Naive B cell (primary cell): ENCODE measurements around the gene IL34. TPM values are rescaled to one million over a fixed set of nuclear protein-coding genes. Genes with fewer than 3 reads are reported as not detected.
A peak's percentile ranks its signal among the peaks of the same experiment; 100 is the strongest.
"Not testable (repeated sequence)": the region's sequence is repeated elsewhere in the genome, so short reads cannot be mapped to it uniquely, and the experiment has no call there.

Experiments
- ATAC-seq, 2 donors: fragments of 150-1000 bp; cut with Tn5 transposase; 2 replicates each; pipeline ENCODE4 v1.10.0; 2021; ENCODE audit warnings: low read depth in 2 of 2, mild to moderate bottlenecking in 2 of 2, moderate library complexity in 2 of 2
- DNase-seq: peaks from one replicate; pipeline ENCODE4 v3.0.0; 2022
- H3K27ac Mint-ChIP-seq, 6 donors: one replicate each; pipeline ENCODE4 v1.8.0; 2020 to 2022; ENCODE audit warnings: mild to moderate bottlenecking in 6 of 6, mixed read lengths in 6 of 6, moderate library complexity in 5 of 6, inconsistent platforms in 2 of 6
- H3K27me3 Mint-ChIP-seq, 3 donors: one replicate each; pipeline ENCODE4 v1.8.0; 2021 to 2022; ENCODE audit warnings: mixed read lengths in 3 of 3, mild to moderate bottlenecking in 1 of 3
- H3K36me3 Mint-ChIP-seq, 2 donors: one replicate each; pipeline ENCODE4 v1.8.0; 2020 to 2022; ENCODE audit warnings: mixed read lengths in 2 of 2, inconsistent platforms in 1 of 2, mild to moderate bottlenecking in 1 of 2
- H3K4me1 Mint-ChIP-seq, 3 donors: one replicate each; pipeline ENCODE4 v1.8.0; 2020 to 2022; ENCODE audit warnings: mixed read lengths in 3 of 3, inconsistent platforms in 1 of 3, mild to moderate bottlenecking in 1 of 3, moderate library complexity in 1 of 3
- H3K4me3 Mint-ChIP-seq, 8 donors: one replicate each; pipeline ENCODE4 v1.8.0; 2020 to 2022; ENCODE audit warnings: mild to moderate bottlenecking in 8 of 8, mixed read lengths in 8 of 8, moderate library complexity in 8 of 8, inconsistent platforms in 2 of 8
- H3K9me3 Mint-ChIP-seq, 7 donors: one replicate each; pipeline ENCODE4 v1.8.0; 2020 to 2022; ENCODE audit warnings: mixed read lengths in 7 of 7, mild to moderate bottlenecking in 5 of 7, inconsistent platforms in 2 of 7, moderate library complexity in 1 of 7
- polyA plus RNA-seq, 6 donors: library from polyadenylated mRNA; unstranded; fragments of 300-500 nt; fragmentation: Illumina TruSeq; gene quantifications; one replicate each; pipeline ENCODE4 v1.2.3, GENCODE V29; 2021; ENCODE audit warnings: low read depth in 6 of 6

IL34 gene
- polyA plus RNA-seq, 6 donors from 2014 or later, result not detected

DNA sequence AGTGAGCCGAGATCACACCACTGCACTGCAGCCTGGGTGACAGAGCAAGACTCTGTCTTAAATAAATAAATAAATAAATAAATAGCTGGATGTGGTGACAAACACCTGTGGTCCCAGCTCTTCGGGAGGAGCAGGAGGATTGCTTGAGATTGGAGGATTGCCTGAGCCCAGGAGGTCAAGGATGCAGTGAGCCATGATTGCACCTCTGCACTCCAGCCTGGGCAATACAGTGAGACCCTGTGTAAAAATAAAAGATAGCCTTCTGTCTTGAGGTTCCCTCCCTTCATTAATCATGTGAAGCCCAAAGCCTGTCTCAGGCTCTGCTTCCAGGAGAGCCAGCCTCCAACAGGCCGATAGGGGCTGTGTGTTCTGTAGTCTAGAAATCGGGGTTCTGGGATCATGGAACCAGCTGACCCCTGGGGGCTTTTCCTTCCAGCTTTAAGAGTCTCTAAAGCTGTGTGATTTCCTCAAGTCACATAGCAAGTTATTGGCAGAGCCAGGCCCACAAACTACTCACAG lies 34.5 kb upstream of the IL34 start:
- Mint-ChIP-seq H3K36me3 (no peaks in the 10 kb centered on the region), H3K27me3 (peaks cover 0 to 12% (median 5%) of the 10 kb centered on the region in 3 donors), H3K4me1 (no peaks in the 10 kb centered on the region), H3K9me3 (no peaks in the 10 kb centered on the region), H3K4me3 (no peak overlapping the region), H3K27ac (no peak overlapping the region)
- DNase-seq (no peak), ATAC-seq (no peak)

DNA sequence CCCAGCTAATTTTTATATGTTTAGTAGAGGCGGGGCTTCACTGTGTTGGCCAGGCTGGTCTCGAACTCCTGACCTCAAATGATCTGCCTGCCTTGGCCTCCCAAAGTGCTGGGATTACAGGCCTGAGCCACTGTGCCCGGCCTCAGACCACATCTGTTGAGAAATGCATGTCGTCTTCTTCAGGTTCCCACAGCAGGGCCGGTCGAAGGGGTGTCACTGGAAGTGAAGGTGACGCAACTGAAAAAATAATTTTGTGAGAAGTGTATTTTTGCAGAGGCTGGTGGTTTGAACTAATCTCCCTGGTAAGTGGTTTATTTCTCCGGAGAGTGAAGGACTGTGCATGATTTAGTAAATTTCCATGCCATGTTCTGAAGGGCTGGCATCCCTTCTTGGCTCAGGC lies 33.4 kb upstream of the IL34 start:
- DNase-seq, result no peak
- Mint-ChIP-seq H3K27me3 (peaks cover 0 to 12% (median 0%) of the 10 kb centered on the region in 3 donors), H3K9me3 (no peaks in the 10 kb centered on the region), H3K4me1 (no peaks in the 10 kb centered on the region), H3K36me3 (no peaks in the 10 kb centered on the region), H3K4me3 (no peak overlapping the region), H3K27ac (no peak overlapping the region)
- ATAC-seq, result no peak

- ATAC-seq (no peak), DNase-seq (no peak)
- no peak overlapping the region for H3K27ac Mint-ChIP-seq
- no peaks in the 10 kb centered on the region for H3K9me3 Mint-ChIP-seq
- no peaks in the 10 kb centered on the region for H3K36me3 Mint-ChIP-seq
- peaks cover 0 to 12% (median 4%) of the 10 kb centered on the region in 3 donors for H3K27me3 Mint-ChIP-seq
- H3K4me3 Mint-ChIP-seq, result no peak overlapping the region
- H3K4me1 Mint-ChIP-seq, result no peaks in the 10 kb centered on the region
These were observed 32.0 kb upstream of the IL34 start for GRCh38 chr16:70614208-70614951.

- no peaks in the 10 kb centered on the region for H3K9me3 Mint-ChIP-seq
- no peak overlapping the region for H3K4me3 Mint-ChIP-seq
- H3K27ac Mint-ChIP-seq, result no peak overlapping the region
- DNase-seq (no peak), ATAC-seq (no peak)
- peaks cover 0 to 15% (median 3%) of the 10 kb centered on the region in 3 donors for H3K27me3 Mint-ChIP-seq
- H3K4me1 Mint-ChIP-seq, result no peaks in the 10 kb centered on the region
- no peaks in the 10 kb centered on the region for H3K36me3 Mint-ChIP-seq
These were observed 30.4 kb upstream of the IL34 start for GRCh38 chr16:70615945-70616344.

GRCh38 chr16:70621864-70622263 lies 24.5 kb upstream of the IL34 start:
- H3K9me3 Mint-ChIP-seq, H3K4me1 Mint-ChIP-seq, ATAC-seq, DNase-seq, H3K27ac Mint-ChIP-seq, H3K36me3 Mint-ChIP-seq, H3K4me3 Mint-ChIP-seq: not testable (repeated sequence)
- H3K27me3 Mint-ChIP-seq, result peaks cover 4 to 31% (median 14%) of the 10 kb centered on the region in 3 donors

- H3K4me1 Mint-ChIP-seq, result no peaks in the 10 kb centered on the region
- DNase-seq (no peak), ATAC-seq (no peak)
- peak overlapping the region in 1 of 6 donors; percentile 17 for H3K27ac Mint-ChIP-seq
- no peak overlapping the region for H3K4me3 Mint-ChIP-seq
- H3K9me3 Mint-ChIP-seq, result peaks cover 0 to 9% (median 7%) of the 10 kb centered on the region in 7 donors
- H3K27me3 Mint-ChIP-seq, result peaks cover 9 to 22% (median 14%) of the 10 kb centered on the region in 3 donors
- H3K36me3 Mint-ChIP-seq, result no peaks in the 10 kb centered on the region
These were observed 18.7 kb upstream of the IL34 start for GRCh38 chr16:70627696-70628095.

DNA sequence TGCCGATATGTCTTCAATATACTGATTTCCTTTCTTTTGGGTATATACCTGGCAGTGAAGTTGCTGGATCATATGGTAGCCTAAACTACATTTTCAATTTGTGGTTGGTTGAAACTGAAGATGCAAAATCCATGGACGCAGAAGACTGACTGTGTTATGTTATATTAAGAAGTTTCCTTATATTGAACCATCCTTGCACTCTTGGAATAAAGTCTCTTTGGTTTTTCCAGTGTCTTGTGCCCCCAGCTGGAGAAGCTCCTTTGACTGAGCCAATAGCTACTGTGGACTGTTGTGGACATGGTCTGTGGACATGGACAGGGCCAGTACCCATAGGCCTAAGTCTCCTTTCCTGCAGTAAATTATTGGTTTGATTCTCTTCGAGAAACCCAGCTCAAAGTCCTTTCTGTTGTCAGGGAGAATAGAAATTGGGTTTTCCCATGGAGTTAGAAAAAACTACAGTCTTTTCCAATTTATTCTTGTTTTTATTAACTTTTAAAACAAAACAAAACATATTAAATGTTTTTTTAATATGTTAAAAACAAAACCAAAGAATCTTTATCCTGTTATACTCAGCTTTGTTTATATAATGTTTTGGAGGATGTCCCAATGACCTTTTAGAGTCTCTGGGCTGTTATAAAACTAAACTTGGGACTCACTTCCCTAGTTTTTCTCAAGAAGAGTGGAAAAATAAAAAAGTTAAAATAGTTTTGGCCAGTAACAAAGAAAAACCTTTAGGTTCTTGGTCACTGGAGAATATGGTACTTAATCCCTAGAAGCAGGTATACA lies 15.2 kb upstream of the IL34 start:
- Mint-ChIP-seq H3K4me1 (no peaks in the 10 kb centered on the region), H3K27me3 (peaks cover 0 to 10% (median 6%) of the 10 kb centered on the region in 3 donors), H3K9me3 (peaks cover 0 to 9% (median 7%) of the 10 kb centered on the region in 7 donors), H3K36me3 (no peaks in the 10 kb centered on the region), H3K27ac (no peak overlapping the region), H3K4me3 (no peak overlapping the region)
- no peak for DNase-seq
- no peak for ATAC-seq

GRCh38 chr16:70632273-70632672 lies 14.1 kb upstream of the IL34 start:
- Mint-ChIP-seq H3K36me3 (no peaks in the 10 kb centered on the region), H3K4me3 (no peak overlapping the region), H3K27ac (no peak overlapping the region), H3K9me3 (peaks cover 0 to 9% (median 7%) of the 10 kb centered on the region in 7 donors), H3K27me3 (peaks cover 0 to 10% (median 6%) of the 10 kb centered on the region in 3 donors), H3K4me1 (no peaks in the 10 kb centered on the region)
- DNase-seq (no peak), ATAC-seq (no peak)

DNA sequence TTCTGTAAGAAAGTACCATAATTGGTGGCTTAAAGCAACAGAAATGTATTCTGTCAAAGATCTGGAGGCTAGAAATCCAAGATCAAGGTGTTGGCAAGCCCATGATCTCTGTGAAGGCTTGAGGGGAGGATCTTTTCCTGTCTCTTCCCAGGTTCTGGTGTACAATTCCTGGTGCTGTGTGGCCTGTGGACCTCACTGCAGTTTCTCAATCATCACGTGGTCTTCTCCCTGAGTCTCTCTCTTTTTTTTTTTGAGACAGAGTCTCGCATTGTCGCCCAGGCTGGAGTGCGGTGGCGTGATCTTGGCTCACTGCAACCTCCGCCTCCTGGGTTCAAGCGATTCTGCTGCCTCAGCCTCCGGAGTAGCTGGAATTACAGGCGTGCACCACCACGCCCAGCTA lies 12.7 kb upstream of the IL34 start:
- H3K36me3 Mint-ChIP-seq, H3K9me3 Mint-ChIP-seq, ATAC-seq, H3K4me3 Mint-ChIP-seq, H3K4me1 Mint-ChIP-seq, DNase-seq, H3K27ac Mint-ChIP-seq: not testable (repeated sequence)
- peaks cover 0 to 10% (median 9%) of the 10 kb centered on the region in 3 donors for H3K27me3 Mint-ChIP-seq

- Mint-ChIP-seq H3K36me3 (no peaks in the 10 kb centered on the region), H3K27me3 (peaks cover 0 to 10% (median 9%) of the 10 kb centered on the region in 3 donors), H3K9me3 (peaks cover 0 to 9% (median 7%) of the 10 kb centered on the region in 7 donors), H3K4me3 (no peak overlapping the region), H3K4me1 (no peaks in the 10 kb centered on the region), H3K27ac (no peak overlapping the region)
- ATAC-seq (no peak), DNase-seq (no peak)
These were observed 11.5 kb upstream of the IL34 start for GRCh38 chr16:70634861-70635260.

GRCh38 chr16:70635336-70636016 lies 10.9 kb upstream of the IL34 start:
- Mint-ChIP-seq H3K4me3 (no peak overlapping the region), H3K4me1 (no peaks in the 10 kb centered on the region), H3K27me3 (peaks cover 0 to 9% (median 6%) of the 10 kb centered on the region in 3 donors), H3K27ac (no peak overlapping the region), H3K9me3 (peaks cover 0 to 8% (median 7%) of the 10 kb centered on the region in 7 donors), H3K36me3 (no peaks in the 10 kb centered on the region)
- ATAC-seq (no peak), DNase-seq (no peak)

- DNase-seq (no peak), ATAC-seq (no peak)
- no peaks in the 10 kb centered on the region for H3K4me1 Mint-ChIP-seq
- no peak overlapping the region for H3K4me3 Mint-ChIP-seq
- H3K27me3 Mint-ChIP-seq, result peaks cover 3 to 23% (median 12%) of the 10 kb centered on the region in 3 donors
- no peaks in the 10 kb centered on the region for H3K36me3 Mint-ChIP-seq
- peak overlapping the region in 1 of 6 donors; percentile 15 for H3K27ac Mint-ChIP-seq
- no peaks in the 10 kb centered on the region for H3K9me3 Mint-ChIP-seq
These were observed 7.3 kb upstream of the IL34 start for GRCh38 chr16:70638814-70639792.
